BLaER1 (cell line): ENCODE results near the gene TDG.
A peak's percentile ranks its signal among the peaks of the same experiment; 100 is the strongest.

Experiments
- H3K27ac ChIP-seq: shearing (Covaris generic); formaldehyde crosslinking; 2 replicates; pipeline ENCODE4 v1.8.1; 2022
- H3K27me3 ChIP-seq: shearing (Covaris generic); formaldehyde crosslinking; 2 replicates; pipeline ENCODE4 v1.8.1; 2022
- H3K36me3 ChIP-seq: shearing (Covaris generic); formaldehyde crosslinking; 2 replicates; pipeline ENCODE4 v1.8.1; 2022
- H3K4me1 ChIP-seq: shearing (Covaris generic); formaldehyde crosslinking; 2 replicates; pipeline ENCODE4 v1.8.1; 2022
- H3K4me2 ChIP-seq: shearing (Covaris generic); formaldehyde crosslinking; 2 replicates; pipeline ENCODE4 v1.8.1; 2022
- H3K4me3 ChIP-seq: shearing (Covaris generic); formaldehyde crosslinking; 2 replicates; pipeline ENCODE4 v1.8.1; 2022
- H3K9ac ChIP-seq: shearing (Covaris generic); formaldehyde crosslinking; 2 replicates; pipeline ENCODE4 v1.8.1; 2022
- H3K9me3 ChIP-seq: shearing (Covaris generic); formaldehyde crosslinking; 2 replicates; pipeline ENCODE4 v1.8.1; 2022
- H4K20me1 ChIP-seq: shearing (Covaris generic); formaldehyde crosslinking; 2 replicates; pipeline ENCODE4 v1.8.1; 2022
- Cebpa-rat ChIP-seq: shearing (Covaris generic); IDR thresholded peaks from 2 replicates; pipeline ENCODE4 v1.8.1; 2022

The TDG gene

GRCh38 chr12:103965590-103966504 lies at the start of gene TDG:
TSS of gene TDG (plus strand) at chr12:103965872. CDS start at chr12:103966038, 166 bp downstream.
- peaks cover 37% of the 10 kb centered on the region for H4K20me1 ChIP-seq
- peak within 1 kb of the TSS; percentile 94 for H3K9ac ChIP-seq
- peak within 1 kb of the TSS; percentile 79 for H3K4me3 ChIP-seq
- H3K27ac ChIP-seq: peak within 1 kb of the TSS; percentile 97
- peaks cover 33% of the 10 kb centered on the region for H3K36me3 ChIP-seq
- no peak for TF ChIP-seq Cebpa-rat
- H3K27me3 ChIP-seq: no peaks in the 10 kb centered on the region
- H3K4me2 ChIP-seq: peak within 1 kb of the TSS; percentile 97
- peaks cover 54% of the 10 kb centered on the region for H3K4me1 ChIP-seq
- no peaks in the 10 kb centered on the region for H3K9me3 ChIP-seq

- Histone ChIP-seq H3K4me1 (no peaks in the 10 kb centered on the region), H3K9ac (no peak overlapping the region), H4K20me1 (no peaks in the 10 kb centered on the region), H3K4me2 (no peak overlapping the region), H3K4me3 (no peak overlapping the region), H3K36me3 (no peaks in the 10 kb centered on the region), H3K9me3 (peaks cover 5% of the 10 kb centered on the region; the same call in 1 of the 2 replicates), H3K27ac (no peak overlapping the region), H3K27me3 (no peaks in the 10 kb centered on the region)
- TF ChIP-seq Cebpa-rat: no peak
These were observed 47.8 kb upstream of the TDG start for GRCh38 chr12:103917873-103918272.

GRCh38 chr12:103924761-103925641 lies 40.7 kb upstream of the TDG start:
- no peaks in the 10 kb centered on the region for H3K9me3 ChIP-seq
- H3K4me3 ChIP-seq: no peak overlapping the region

GRCh38 chr12:103928682-103929045 lies 37.0 kb upstream of the TDG start:
- Histone ChIP-seq H3K9me3 (no peaks in the 10 kb centered on the region), H3K27me3 (no peaks in the 10 kb centered on the region), H3K4me1 (peaks cover 37% of the 10 kb centered on the region), H3K4me3 (peak overlapping the region; percentile 85), H3K27ac (peak overlapping the region; percentile 92), H3K36me3 (peaks cover 18% of the 10 kb centered on the region), H4K20me1 (peaks cover 32% of the 10 kb centered on the region), H3K4me2 (peak overlapping the region; percentile 92), H3K9ac (peak overlapping the region; percentile 86)
- no peak for TF ChIP-seq Cebpa-rat

More at GRCh38 chr12:103924761-103925641, 40.7 kb upstream of the TDG start:
- Histone ChIP-seq H3K27me3 (no peaks in the 10 kb centered on the region), H3K4me1 (peaks cover 13% of the 10 kb centered on the region), H3K36me3 (no peaks in the 10 kb centered on the region), H3K27ac (no peak overlapping the region), H4K20me1 (no peaks in the 10 kb centered on the region), H3K4me2 (no peak overlapping the region), H3K9ac (no peak overlapping the region)
- no peak for TF ChIP-seq Cebpa-rat

- H4K20me1 ChIP-seq: peaks cover 38% of the 10 kb centered on the region
- H3K4me3 ChIP-seq: peak overlapping the region; percentile 85
- no peak for TF ChIP-seq Cebpa-rat
- H3K9ac ChIP-seq: peak overlapping the region; percentile 86
- H3K27ac ChIP-seq: peak overlapping the region; percentile 92
- H3K9me3 ChIP-seq: no peaks in the 10 kb centered on the region
- H3K36me3 ChIP-seq: peaks cover 24% of the 10 kb centered on the region
- H3K4me2 ChIP-seq: peak overlapping the region; percentile 92
- peaks cover 43% of the 10 kb centered on the region for H3K4me1 ChIP-seq
- H3K27me3 ChIP-seq: no peaks in the 10 kb centered on the region
These were observed 36.5 kb upstream of the TDG start for GRCh38 chr12:103929046-103929783.

GRCh38 chr12:103929784-103930033 lies 36.0 kb upstream of the TDG start:
- Histone ChIP-seq H4K20me1 (peaks cover 43% of the 10 kb centered on the region), H3K9ac (peak overlapping the region; percentile 86), H3K27ac (peak overlapping the region; percentile 92), H3K4me3 (peak overlapping the region; percentile 85), H3K4me1 (peaks cover 48% of the 10 kb centered on the region), H3K36me3 (peaks cover 29% of the 10 kb centered on the region), H3K27me3 (no peaks in the 10 kb centered on the region), H3K4me2 (peak overlapping the region; percentile 92; the same call in 1 of the 2 replicates), H3K9me3 (no peaks in the 10 kb centered on the region)
- TF ChIP-seq Cebpa-rat: no peak

GRCh38 chr12:103930034-103930786 lies 35.5 kb upstream of the TDG start, which contains the start of gene HSP90B1:
TSS of gene HSP90B1 (plus strand) at chr12:103930410. CDS start at chr12:103930516, 106 bp downstream.
- no peak for TF ChIP-seq Cebpa-rat
- Histone ChIP-seq H3K9ac (peak within 1 kb of the TSS; percentile 97), H3K27me3 (no peaks in the 10 kb centered on the region), H3K4me1 (peaks cover 53% of the 10 kb centered on the region), H3K9me3 (no peaks in the 10 kb centered on the region), H4K20me1 (peaks cover 48% of the 10 kb centered on the region), H3K4me2 (peak within 1 kb of the TSS; percentile 92), H3K27ac (peak within 1 kb of the TSS; percentile 96), H3K36me3 (peaks cover 34% of the 10 kb centered on the region), H3K4me3 (peak within 1 kb of the TSS; percentile 85)

- Histone ChIP-seq H4K20me1 (peaks cover 56% of the 10 kb centered on the region), H3K9me3 (no peaks in the 10 kb centered on the region), H3K4me3 (peak overlapping the region; percentile 85), H3K27me3 (no peaks in the 10 kb centered on the region), H3K4me2 (peak overlapping the region; percentile 92), H3K36me3 (peaks cover 42% of the 10 kb centered on the region), H3K9ac (peak overlapping the region; percentile 97), H3K4me1 (peaks cover 58% of the 10 kb centered on the region), H3K27ac (peak overlapping the region; percentile 96)
- no peak for TF ChIP-seq Cebpa-rat
These were observed 34.6 kb upstream of the TDG start for GRCh38 chr12:103930787-103931735.
